K562 (cell line): ENCODE data around the gene ARHGEF40. TPM values are rescaled to one million over a fixed set of nuclear protein-coding genes. Genes with fewer than 3 reads are reported as not detected.

Experiments
- ATAC-seq: fragments of 200-7000 bp; cut with Tn5 transposase; 3 replicates; pipeline ENCODE4 v1.9.1; 2020; ENCODE audit warnings: moderate library complexity
- BruUV-seq: library from RNA; stranded (reverse); fragments of 400-500 nt; replicated peaks from 2 replicates; lab custom pipeline; 2021; lab: Mats Ljungman, UMichigan
- CTCF ChIA-PET: fragments of 300-600 bp; formaldehyde crosslinking; extraction: SDS; loops from one replicate; lab custom pipeline; 2021; ENCODE audit warnings: low intra/inter-chr PET ratio; lab: Yijun Ruan, JAX
- POLR2A ChIA-PET: fragments of 300-600, 350-650 bp; sonication (Branson Sonifier 250); formaldehyde crosslinking; extraction: SDS; loops from one replicate; lab custom pipeline; 2021; ENCODE audit warnings: antibody characterized with exemption, inconsistent platforms; lab: Yijun Ruan, JAX
- DNase-seq, 4 experiments: peaks; one replicate each; pipeline versions ENCODE4 v3.0.0 to v3.0.0-alpha.2; 2011 to 2018; ENCODE audit warnings: low spot score in 3 of 4, mixed read lengths in 3 of 4; ENCODE audit errors: extremely low read depth in 1 of 4
- FAIRE-seq: peaks from 2 replicates; lab custom pipeline; 2011; peaks lifted over from hg19 to GRCh38; lab: Jason Lieb, UNC
- H2AFZ ChIP-seq: 2 replicates; pipeline ENCODE4 v1.6.0; 2011; ENCODE audit warnings: low read depth, low read length, control low read depth, inconsistent platforms
- H3K27ac ChIP-seq: fragments of 200-600 bp; 3 replicates; pipeline ENCODE4 v1.8.0; 2011; ENCODE audit warnings: low read depth, mild to moderate bottlenecking, control low read depth, inconsistent platforms, low read length, moderate library complexity, mixed read lengths; ENCODE audit errors: extremely low read depth
- H3K27me3 ChIP-seq, 2 experiments: fragments of 300-600 bp in 1 of 2; 2 replicates in 1 of 2; 3 replicates in 1 of 2; pipeline versions ENCODE4 v1.6.0 to v1.8.0; 2011; ENCODE audit warnings: inconsistent platforms in 2 of 2, low read length in 2 of 2, mild to moderate bottlenecking in 1 of 2, mixed read lengths in 1 of 2, moderate library complexity in 1 of 2; ENCODE audit not compliant: control insufficient read depth in 2 of 2, insufficient read depth in 2 of 2
- H3K36me3 ChIP-seq: fragments of 300-600 bp; 3 replicates; pipeline ENCODE4 v1.8.0; 2011; ENCODE audit warnings: mild to moderate bottlenecking, low read length, inconsistent platforms; ENCODE audit not compliant: control insufficient read depth, insufficient read depth
- H3K4me1 ChIP-seq, 2 experiments: fragments of 200-600 bp in 1 of 2; replicated peaks in 1 of 2; 2 replicates in 1 of 2; 3 replicates in 1 of 2; pipeline versions ENCODE4 v1.5.1 to v1.8.0; 2011; ENCODE audit warnings: inconsistent platforms in 2 of 2, low read length in 2 of 2, mild to moderate bottlenecking in 1 of 2, mixed read lengths in 1 of 2, moderate library complexity in 1 of 2; ENCODE audit not compliant: control insufficient read depth in 2 of 2, insufficient read depth in 2 of 2
- H3K4me2 ChIP-seq: 2 replicates; pipeline ENCODE4 v1.6.1; 2011; ENCODE audit warnings: low read length, control low read depth, inconsistent platforms, mixed read lengths; ENCODE audit not compliant: insufficient read depth
- H3K4me3 ChIP-seq: fragments of 200-600 bp; sonication (generic), shearing (Covaris generic); 2 replicates; pipeline ENCODE4 v1.5.1; 2016; ENCODE audit warnings: control low read depth, inconsistent platforms
- H3K79me2 ChIP-seq: fragments of 200-600 bp; 3 replicates; pipeline ENCODE4 v1.8.0; 2011; ENCODE audit warnings: low read length, inconsistent platforms; ENCODE audit not compliant: control insufficient read depth, insufficient read depth
- H3K9ac ChIP-seq, 2 experiments: 2 replicates each; pipeline versions ENCODE4 v1.6.0 to v1.6.1; 2011; ENCODE audit warnings: low read depth in 2 of 2, low read length in 2 of 2, control low read depth in 1 of 2, inconsistent platforms in 1 of 2, mild to moderate bottlenecking in 1 of 2, mixed read lengths in 1 of 2; ENCODE audit not compliant: insufficient read depth in 1 of 2
- H3K9me1 ChIP-seq: one replicate; pipeline ENCODE4 v1.6.0; 2011; ENCODE audit warnings: inconsistent platforms, mild to moderate bottlenecking, low read length, moderate library complexity; ENCODE audit not compliant: control insufficient read depth, insufficient read depth
- H3K9me3 ChIP-seq: replicated peaks from 2 replicates; pipeline ENCODE4 v1.5.1; 2011; ENCODE audit warnings: low read depth, low read length, inconsistent platforms; ENCODE audit not compliant: control insufficient read depth, insufficient read depth
- H4K20me1 ChIP-seq: replicated peaks from 2 replicates; pipeline ENCODE4 v1.6.1; 2011; ENCODE audit warnings: low read length, inconsistent platforms, mixed read lengths; ENCODE audit not compliant: control insufficient read depth, insufficient read depth
- BMI1 ChIP-seq: fragments of 150-350 bp; IDR thresholded peaks from 2 replicates; pipeline ENCODE4 v1.6.1; 2014; ENCODE audit warnings: low read length
- CBX2 ChIP-seq: fragments of 200-600 bp; sonication (generic); IDR thresholded peaks from one replicate; pipeline ENCODE4 v1.6.1; 2012; ENCODE audit warnings: mild to moderate bottlenecking, low read length, inconsistent platforms; ENCODE audit not compliant: insufficient read depth, poor library complexity, severe bottlenecking
- CTBP1 ChIP-seq: fragments of 450-650 bp; IDR thresholded peaks from 2 replicates; pipeline ENCODE4 v1.6.1; 2016; ENCODE audit warnings: borderline replicate concordance
- HMG20A ChIP-seq: fragments of 450-650 bp; formaldehyde crosslinking; conservative IDR thresholded peaks from 2 replicates; pipeline ENCODE4 v1.4.0; 2020; ENCODE audit warnings: mild to moderate bottlenecking, mixed read lengths
- MAFG ChIP-seq: fragments of 450-650 bp; conservative IDR thresholded peaks from 2 replicates; pipeline ENCODE4 v1.6.1; 2016; ENCODE audit warnings: missing genetic modification characterization, missing compliant biosample characterization
- NELFE ChIP-seq: IDR thresholded peaks from 2 replicates; pipeline ENCODE4 v1.6.1; 2011; ENCODE audit warnings: mild to moderate bottlenecking; ENCODE audit not compliant: insufficient read depth, insufficient read length
- PML ChIP-seq: IDR thresholded peaks from 2 replicates; pipeline ENCODE4 v1.6.1; 2012; ENCODE audit warnings: low read length, inconsistent platforms
- RBM34 ChIP-seq: fragments of 200-400 bp; formaldehyde crosslinking; IDR thresholded peaks from 2 replicates; pipeline ENCODE4 v1.6.1; 2018; ENCODE audit warnings: low read length, borderline replicate concordance; ENCODE audit not compliant: insufficient read depth
- TCFL5 ChIP-seq: fragments of 250-450 bp; sonication (Bioruptor Pico); conservative IDR thresholded peaks from 2 replicates; pipeline ENCODE4 v1.6.1; 2021; ENCODE audit warnings: mild to moderate bottlenecking, moderate library complexity, matching md5 sums
- WGBS: fragments of 100-300 bp; shearing (Covaris generic); methylation state at CpG from one replicate; pipeline ENCODE4 v1.1.6; 2016; ENCODE audit warnings: low coverage, mixed read lengths; ENCODE audit not compliant: insufficient coverage; ENCODE audit errors: missing lambda C conversion rate; 5-methylcytosine and 5-hydroxymethylcytosine counted together
- in situ Hi-C: fragments of 300-500 bp; cut with MboI; formaldehyde crosslinking; loops from 4 replicates; pipeline ENCODE4 v1.15.0; 2018; ENCODE audit warnings: inconsistent platforms, mixed read lengths
- intact Hi-C: fragments of 100-400 bp; cut with micrococcal nuclease; formaldehyde crosslinking; loops from 2 replicates; pipeline ENCODE4 v1.14.2; 2022
- polyA plus RNA-seq, 8 experiments: library from polyadenylated mRNA; depleted of rRNA in 4 of 8; stranded (reverse) in 5 of 8; unstranded in 3 of 8; fragments of >200 nt; fragmentation: Nextera tagmentation in 2 of 8; fragmentation: Illumina TruSeq in 1 of 8; extraction: Ambion mirVana in 2 of 8; extraction: Trizol in 1 of 8; gene quantifications; 2 replicates each; pipeline versions ENCODE4 v1.2.1 to v1.2.3, GENCODE V29; 2011 to 2014; ENCODE audit warnings: inconsistent platforms in 1 of 8, missing spikeins in 1 of 8
- total RNA-seq, 7 experiments: library from RNA; depleted of rRNA in 6 of 7; stranded (reverse); fragments of >200 nt in 6 of 7; fragmentation: Illumina TruSeq in 2 of 7; extraction: Trizol in 2 of 7; gene quantifications; 2 replicates each; pipeline versions ENCODE4 v1.2.1 to v1.2.3, GENCODE V29; 2011 to 2021; ENCODE audit warnings: low replicate concordance in 1 of 7
- TF ChIP-seq, protein P1 (sequence below): sonication (generic); formaldehyde crosslinking; IDR thresholded peaks from 2 replicates; pipeline ENCODE4 v1.8.1; 2023; ENCODE audit warnings: mild to moderate bottlenecking, missing genetic modification reagents, moderate library complexity
- TF ChIP-seq, protein P2 (sequence below): fragments of 450-650 bp; formaldehyde crosslinking; conservative IDR thresholded peaks from 2 replicates; pipeline ENCODE4 v1.4.0; 2022; ENCODE audit warnings: mild to moderate bottlenecking, missing genetic modification characterization
- TF ChIP-seq, protein P3 (sequence below): IDR thresholded peaks from 3 replicates; pipeline ENCODE4 v1.6.1; 2011; ENCODE audit warnings: borderline replicate concordance, mild to moderate bottlenecking, moderate library complexity; ENCODE audit not compliant: insufficient read length; ENCODE audit errors: extremely low read depth

ARHGEF40 gene
- total and polyA plus RNA-seq, 9 of the 15 experiments (the other 6 are each of a cell fraction or from before 2014, with no cell fraction given), result 0.42 to 6.3 (median 3.8) TPM

DNA sequence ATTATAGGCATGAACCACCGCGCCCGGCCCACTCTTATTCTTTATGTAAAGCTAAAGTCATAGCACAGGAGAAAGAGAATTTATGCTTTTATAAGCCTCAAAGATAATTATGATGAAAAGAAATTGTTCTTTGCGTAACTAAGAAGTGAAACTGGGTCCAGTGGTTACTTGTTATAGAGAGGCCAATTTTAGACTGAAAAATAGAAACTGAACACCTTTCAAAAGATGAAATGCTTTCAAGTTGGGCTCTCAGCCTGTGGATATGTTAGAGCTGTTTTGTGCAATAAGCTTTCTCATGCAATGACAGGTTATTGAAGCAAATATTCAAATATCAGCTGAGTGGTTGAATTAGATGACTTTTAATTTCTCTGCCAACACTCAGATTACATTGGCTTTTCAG lies 38.7 kb downstream of the ARHGEF40 start:
- ChIA-PET CTCF (interaction anchor here (0.7 kb wide), 1 partner anchor 11 kb away, joined by 3 read pairs; no protein-coding TSS in a partner anchor), POLR2A (interaction anchor here (0.6 to 0.7 kb wide), 2 partner anchors 138 to 303 kb away, joined by 3 read pairs; no protein-coding TSS in a partner anchor)
- WGBS, result 88% methylated on average over 3 of the region's 4 CpGs
- intact Hi-C loops (no loop called here), in situ Hi-C loops (no loop called here)
- no peaks in the 10 kb centered on the region for H3K9me1 ChIP-seq
- H3K4me2 ChIP-seq, result no peak overlapping the region
- no peak for ATAC-seq
- no peaks in the 10 kb centered on the region for H3K9me3 ChIP-seq
- H3K36me3 ChIP-seq, result no peaks in the 10 kb centered on the region
- BruUV-seq, result no TSS peak
- TF ChIP-seq, protein P1, sequence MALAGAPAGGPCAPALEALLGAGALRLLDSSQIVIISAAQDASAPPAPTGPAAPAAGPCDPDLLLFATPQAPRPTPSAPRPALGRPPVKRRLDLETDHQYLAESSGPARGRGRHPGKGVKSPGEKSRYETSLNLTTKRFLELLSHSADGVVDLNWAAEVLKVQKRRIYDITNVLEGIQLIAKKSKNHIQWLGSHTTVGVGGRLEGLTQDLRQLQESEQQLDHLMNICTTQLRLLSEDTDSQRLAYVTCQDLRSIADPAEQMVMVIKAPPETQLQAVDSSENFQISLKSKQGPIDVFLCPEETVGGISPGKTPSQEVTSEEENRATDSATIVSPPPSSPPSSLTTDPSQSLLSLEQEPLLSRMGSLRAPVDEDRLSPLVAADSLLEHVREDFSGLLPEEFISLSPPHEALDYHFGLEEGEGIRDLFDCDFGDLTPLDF (CRISPR knock-in tag), result no peak
- TF ChIP-seq TCFL5 (CRISPR knock-in tag) (no peak), NELFE (no peak), RBM34 (no peak), CBX2 (no peak), CTBP1 (no peak), BMI1 (no peak), PML (no peak), HMG20A (no peak), MAFG (tag) (no peak)
- TF ChIP-seq, protein P2, sequence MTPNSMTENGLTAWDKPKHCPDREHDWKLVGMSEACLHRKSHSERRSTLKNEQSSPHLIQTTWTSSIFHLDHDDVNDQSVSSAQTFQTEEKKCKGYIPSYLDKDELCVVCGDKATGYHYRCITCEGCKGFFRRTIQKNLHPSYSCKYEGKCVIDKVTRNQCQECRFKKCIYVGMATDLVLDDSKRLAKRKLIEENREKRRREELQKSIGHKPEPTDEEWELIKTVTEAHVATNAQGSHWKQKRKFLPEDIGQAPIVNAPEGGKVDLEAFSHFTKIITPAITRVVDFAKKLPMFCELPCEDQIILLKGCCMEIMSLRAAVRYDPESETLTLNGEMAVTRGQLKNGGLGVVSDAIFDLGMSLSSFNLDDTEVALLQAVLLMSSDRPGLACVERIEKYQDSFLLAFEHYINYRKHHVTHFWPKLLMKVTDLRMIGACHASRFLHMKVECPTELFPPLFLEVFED (CRISPR knock-in tag), result no peak
- TF ChIP-seq, protein P3, sequence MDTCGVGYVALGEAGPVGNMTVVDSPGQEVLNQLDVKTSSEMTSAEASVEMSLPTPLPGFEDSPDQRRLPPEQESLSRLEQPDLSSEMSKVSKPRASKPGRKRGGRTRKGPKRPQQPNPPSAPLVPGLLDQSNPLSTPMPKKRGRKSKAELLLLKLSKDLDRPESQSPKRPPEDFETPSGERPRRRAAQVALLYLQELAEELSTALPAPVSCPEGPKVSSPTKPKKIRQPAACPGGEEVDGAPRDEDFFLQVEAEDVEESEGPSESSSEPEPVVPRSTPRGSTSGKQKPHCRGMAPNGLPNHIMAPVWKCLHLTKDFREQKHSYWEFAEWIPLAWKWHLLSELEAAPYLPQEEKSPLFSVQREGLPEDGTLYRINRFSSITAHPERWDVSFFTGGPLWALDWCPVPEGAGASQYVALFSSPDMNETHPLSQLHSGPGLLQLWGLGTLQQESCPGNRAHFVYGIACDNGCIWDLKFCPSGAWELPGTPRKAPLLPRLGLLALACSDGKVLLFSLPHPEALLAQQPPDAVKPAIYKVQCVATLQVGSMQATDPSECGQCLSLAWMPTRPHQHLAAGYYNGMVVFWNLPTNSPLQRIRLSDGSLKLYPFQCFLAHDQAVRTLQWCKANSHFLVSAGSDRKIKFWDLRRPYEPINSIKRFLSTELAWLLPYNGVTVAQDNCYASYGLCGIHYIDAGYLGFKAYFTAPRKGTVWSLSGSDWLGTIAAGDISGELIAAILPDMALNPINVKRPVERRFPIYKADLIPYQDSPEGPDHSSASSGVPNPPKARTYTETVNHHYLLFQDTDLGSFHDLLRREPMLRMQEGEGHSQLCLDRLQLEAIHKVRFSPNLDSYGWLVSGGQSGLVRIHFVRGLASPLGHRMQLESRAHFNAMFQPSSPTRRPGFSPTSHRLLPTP, result no peak
- H3K27ac ChIP-seq, result no peak overlapping the region
- no peak overlapping the region for H3K4me3 ChIP-seq
- H3K79me2 ChIP-seq, result no peaks in the 10 kb centered on the region
- H3K4me1 ChIP-seq, result peaks cover 25 to 49% of the 10 kb centered on the region in 2 experiments
- H4K20me1 ChIP-seq, result no peaks in the 10 kb centered on the region
- no peak for DNase-seq
- no peak for FAIRE-seq
- H3K27me3 ChIP-seq, result no peaks in the 10 kb centered on the region
- 0 out of 2 replicates have a peak overlapping the region, but pooled peaks have one; percentile 48 for H2AFZ ChIP-seq
- H3K9ac ChIP-seq, result no peak overlapping the region
